Transverse colon (tissue), 4 donors: ENCODE measurements around the gene ING1. TPM values are rescaled to one million over a fixed set of nuclear protein-coding genes. Genes with fewer than 3 reads are reported as not detected.

Experiments
- DNase-seq: peaks from one replicate; pipeline ENCODE4 v3.0.0-alpha.2; 2019
- H3K27ac ChIP-seq, 4 donors: fragments of 200-600 bp; sonication (generic); 2 replicates each; pipeline ENCODE4 v1.5.1; 2016 to 2018; ENCODE audit warnings: inconsistent platforms in 4 of 4
- H3K27me3 ChIP-seq: fragments of 200-600 bp; sonication (generic); 2 replicates; pipeline ENCODE4 v1.5.1; 2017; ENCODE audit warnings: inconsistent platforms
- H3K36me3 ChIP-seq, 4 donors: fragments of 200-600 bp; sonication (generic); 2 replicates each; pipeline ENCODE4 v1.5.1; 2017 to 2019; ENCODE audit warnings: inconsistent platforms in 4 of 4
- H3K4me1 ChIP-seq, 4 donors: fragments of 200-600 bp; sonication (generic); 2 replicates each; pipeline ENCODE4 v1.5.1; 2017 to 2020; ENCODE audit warnings: inconsistent platforms in 4 of 4
- H3K4me3 ChIP-seq, 4 donors: fragments of 200-600 bp; sonication (generic); 1 replicate in 1 of 4; 2 replicates in 3 of 4; pipeline versions ENCODE4 v1.5.1 to v1.6.1; 2017 to 2019; ENCODE audit warnings: inconsistent platforms in 4 of 4
- H3K9me3 ChIP-seq, 2 donors: fragments of 200-600 bp; sonication (generic); 2 replicates each; pipeline ENCODE4 v1.5.1; 2017 to 2019; ENCODE audit warnings: inconsistent platforms in 2 of 2
- EP300 ChIP-seq: sonication (generic); formaldehyde crosslinking; IDR thresholded peaks from one replicate; pipeline ENCODE4 v1.6.1; 2017; ENCODE audit warnings: antibody characterized with exemption, low read depth
- POLR2A ChIP-seq: fragments of 450-650 bp; IDR thresholded peaks from one replicate; pipeline ENCODE4 v1.6.1; 2016; ENCODE audit warnings: antibody characterized with exemption, mild to moderate bottlenecking, moderate library complexity
- POLR2AphosphoS5 ChIP-seq, 3 donors: sonication (generic); formaldehyde crosslinking; IDR thresholded peaks; one replicate each; pipeline ENCODE4 v1.6.1; 2016; ENCODE audit warnings: antibody characterized with exemption in 3 of 3
- WGBS, 2 donors: methylation state at CpG; one replicate each; pipeline ENCODE4 v1.1.5; 2018; ENCODE audit warnings: low coverage in 1 of 2; 5-methylcytosine and 5-hydroxymethylcytosine counted together
- in situ Hi-C, 4 donors: fragments of 200-750 bp; cut with MboI; loops; one replicate each; pipeline versions ENCODE4 v1.15.0 to v1.15.1; 2017; ENCODE audit warnings: low sequenced_read_pairs in 3 of 4, low pct_ligation_motif_present in 1 of 4, low pct_unique_long_range_greater_than_20kb in 1 of 4
- intact Hi-C: fragments of 100-400 bp; cut with DNase I; formaldehyde crosslinking; loops from one replicate; pipeline ENCODE4 v1.15.1; 2023; ENCODE audit warnings: low total_unique reads
- total RNA-seq, 4 donors: library from RNA; depleted of rRNA; stranded (reverse); fragments of >200 nt; gene quantifications; one replicate each; pipeline ENCODE4 v1.1.0, GENCODE V29; 2016
- TF ChIP-seq, protein P1 (sequence below), 5 experiments: fragments of 200-600 bp in 3 of 5; fragments of 450-650 bp in 2 of 5; sonication (generic) in 3 of 5; IDR thresholded peaks; 1 replicate in 2 of 5; 2 replicates in 3 of 5; pipeline ENCODE4 v1.5.1; 2016 to 2017; ENCODE audit warnings: antibody characterized with exemption in 5 of 5, inconsistent platforms in 3 of 5, mild to moderate bottlenecking in 2 of 5, moderate library complexity in 1 of 5

The ING1 gene
- total RNA-seq, 4 donors from 2014 or later: 14.9 to 35.5 (median 25.8) TPM

DNA sequence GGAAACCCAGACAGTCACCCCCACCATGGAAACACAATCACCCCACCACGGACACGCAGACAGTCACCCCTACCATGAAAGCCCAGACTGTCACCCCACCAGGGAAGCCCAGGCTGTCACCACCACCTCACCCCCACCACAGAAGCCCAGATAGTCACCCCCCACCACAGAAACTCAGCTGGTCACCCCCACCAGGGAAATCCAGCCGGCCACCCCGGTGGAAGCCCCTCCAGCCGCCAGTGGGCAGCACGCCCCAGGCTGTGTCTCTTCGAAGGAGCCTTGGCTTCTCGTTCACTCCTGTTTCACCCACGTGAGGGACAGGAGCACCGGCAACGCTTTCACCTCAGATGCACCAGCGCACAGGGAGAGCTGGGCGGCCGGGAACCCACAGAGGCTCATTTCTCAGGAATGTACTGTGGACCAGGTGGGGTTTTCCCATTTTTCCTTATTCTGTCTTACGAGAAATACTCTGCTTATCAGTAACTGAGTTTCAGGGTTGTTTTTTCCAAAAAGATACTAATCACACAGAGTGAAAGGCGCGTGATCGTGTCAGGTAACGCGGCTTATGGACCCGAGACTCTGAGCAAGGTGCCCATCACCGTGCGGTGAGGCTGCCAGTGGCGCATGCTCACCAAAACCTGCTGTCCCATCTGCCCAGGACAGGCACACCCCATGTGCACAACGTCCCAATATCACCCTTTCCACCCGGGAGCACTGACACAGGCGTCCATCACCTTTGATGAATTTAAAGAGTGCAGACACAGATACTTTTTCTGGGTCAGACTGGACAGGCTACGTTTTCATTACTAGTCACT is 35.6 kb upstream of the ING1 start:
- WGBS, 2 donors: 90 to 92% methylated on average over 7 to 26 of the region's 28 CpGs
- in situ Hi-C loops: loop anchor here in 2 of 4 donors (25.0 kb wide), 1 partner anchor 134 kb away; no protein-coding TSS in a partner anchor

DNA sequence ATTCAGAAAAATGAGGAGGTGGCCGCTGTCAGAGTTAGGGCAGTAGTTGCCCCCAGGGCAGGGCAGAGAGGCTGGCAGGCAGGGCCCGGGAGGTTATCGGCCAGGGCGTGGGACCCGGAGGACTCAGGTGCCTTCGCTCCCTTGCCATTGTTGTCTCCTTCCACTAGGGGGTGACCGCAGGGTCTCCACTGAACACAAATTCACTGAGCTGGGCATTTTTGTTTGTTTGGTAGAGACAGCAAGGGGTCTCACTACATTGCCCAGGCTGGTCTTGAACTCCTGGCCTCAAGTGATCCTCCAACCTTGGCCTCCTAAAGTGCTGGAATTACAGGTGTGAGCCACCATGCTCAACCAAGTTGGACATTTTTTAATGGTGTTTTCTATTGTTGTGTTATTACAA is 32.6 kb upstream of the ING1 start:
- in situ Hi-C loops (loop anchor here in 2 of 4 donors (25.0 kb wide), 1 partner anchor 131 kb away; no protein-coding TSS in a partner anchor), intact Hi-C loops (loop anchor here (10.0 kb wide), 1 partner anchor 134 kb away; no protein-coding TSS in a partner anchor)

More for the DNA sequence above, 35.6 kb upstream of the ING1 start:
- Histone ChIP-seq H3K27ac (no peak overlapping the region), H3K27me3 (no peaks in the 10 kb centered on the region), H3K4me1 (no peaks in the 10 kb centered on the region), H3K9me3 (no peaks in the 10 kb centered on the region), H3K36me3 (peaks cover 0 to 22% (median 6%) of the 10 kb centered on the region in 4 donors), H3K4me3 (no peak overlapping the region)
- intact Hi-C loops: no loop called here
- DNase-seq: no peak
- TF ChIP-seq, protein P1, sequence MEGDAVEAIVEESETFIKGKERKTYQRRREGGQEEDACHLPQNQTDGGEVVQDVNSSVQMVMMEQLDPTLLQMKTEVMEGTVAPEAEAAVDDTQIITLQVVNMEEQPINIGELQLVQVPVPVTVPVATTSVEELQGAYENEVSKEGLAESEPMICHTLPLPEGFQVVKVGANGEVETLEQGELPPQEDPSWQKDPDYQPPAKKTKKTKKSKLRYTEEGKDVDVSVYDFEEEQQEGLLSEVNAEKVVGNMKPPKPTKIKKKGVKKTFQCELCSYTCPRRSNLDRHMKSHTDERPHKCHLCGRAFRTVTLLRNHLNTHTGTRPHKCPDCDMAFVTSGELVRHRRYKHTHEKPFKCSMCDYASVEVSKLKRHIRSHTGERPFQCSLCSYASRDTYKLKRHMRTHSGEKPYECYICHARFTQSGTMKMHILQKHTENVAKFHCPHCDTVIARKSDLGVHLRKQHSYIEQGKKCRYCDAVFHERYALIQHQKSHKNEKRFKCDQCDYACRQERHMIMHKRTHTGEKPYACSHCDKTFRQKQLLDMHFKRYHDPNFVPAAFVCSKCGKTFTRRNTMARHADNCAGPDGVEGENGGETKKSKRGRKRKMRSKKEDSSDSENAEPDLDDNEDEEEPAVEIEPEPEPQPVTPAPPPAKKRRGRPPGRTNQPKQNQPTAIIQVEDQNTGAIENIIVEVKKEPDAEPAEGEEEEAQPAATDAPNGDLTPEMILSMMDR (IDR thresholded peaks at IDR 0.05): no peak
- no peak for TF ChIP-seq EP300
- no peak for TF ChIP-seq POLR2A
- TF ChIP-seq POLR2AphosphoS5 (IDR thresholded peaks at IDR 0.05): no peak

DNA sequence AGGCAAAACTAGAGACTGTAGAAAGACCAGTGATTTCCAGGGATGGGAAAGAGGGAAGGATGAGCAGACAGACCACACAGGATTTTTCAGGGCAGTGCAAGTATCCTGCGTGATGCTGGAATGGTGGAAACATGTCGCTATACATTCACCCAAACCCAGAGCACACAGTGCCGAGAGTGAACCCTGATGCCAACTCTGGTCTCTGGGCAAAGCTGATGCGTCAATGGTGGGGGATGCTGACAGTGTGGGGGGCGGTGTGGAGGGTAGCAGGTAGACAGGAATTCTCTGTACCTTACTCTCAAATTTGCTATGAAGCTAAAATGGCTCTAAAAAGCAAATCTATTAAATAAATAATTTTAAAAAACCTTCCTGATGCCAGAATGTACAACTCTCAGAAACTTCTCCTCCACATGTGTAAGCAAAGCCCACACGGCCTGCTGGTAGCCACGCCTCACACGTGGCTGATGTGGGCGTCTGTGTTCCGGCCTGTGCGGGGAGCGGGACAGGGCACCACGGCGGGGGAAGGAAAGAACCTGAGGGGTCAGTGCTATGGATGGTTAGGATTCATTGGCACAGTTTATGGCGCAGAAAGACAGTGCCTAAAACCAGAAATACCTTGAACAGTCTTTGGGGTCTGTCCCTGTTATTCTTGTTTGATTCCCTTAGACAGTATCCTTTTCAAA is 31.5 kb upstream of the ING1 start:
- Histone ChIP-seq H3K27me3 (no peaks in the 10 kb centered on the region), H3K4me3 (no peak overlapping the region), H3K9me3 (no peaks in the 10 kb centered on the region), H3K27ac (no peak overlapping the region), H3K36me3 (peaks cover 0 to 20% (median 6%) of the 10 kb centered on the region in 4 donors), H3K4me1 (peaks cover 0 to 13% (median 0%) of the 10 kb centered on the region in 4 donors)
- intact Hi-C loops (loop anchor here (10.0 kb wide), 1 partner anchor 133 kb away; no protein-coding TSS in a partner anchor), in situ Hi-C loops (loop anchor here in 2 of 4 donors (25.0 kb wide), 1 partner anchor 130 kb away; no protein-coding TSS in a partner anchor)
- TF ChIP-seq, protein P1 (IDR thresholded peaks at IDR 0.05): no peak
- TF ChIP-seq EP300 (no peak), POLR2A (no peak), POLR2AphosphoS5 (IDR thresholded peaks at IDR 0.05) (no peak)
- DNase-seq: no peak
- 89% methylated on average over 10 to 15 of the region's 15 CpGs for WGBS, 2 donors

More for the DNA sequence above, 32.6 kb upstream of the ING1 start:
- no peak for DNase-seq
- Histone ChIP-seq H3K9me3 (no peaks in the 10 kb centered on the region), H3K27ac (no peak overlapping the region), H3K4me3 (no peak overlapping the region), H3K4me1 (peaks cover 0 to 13% (median 0%) of the 10 kb centered on the region in 4 donors), H3K27me3 (no peaks in the 10 kb centered on the region), H3K36me3 (peaks cover 0 to 20% (median 6%) of the 10 kb centered on the region in 4 donors)
- TF ChIP-seq, protein P1 (IDR thresholded peaks at IDR 0.05): peak; percentile 23 to 30 (median 25)
- TF ChIP-seq POLR2AphosphoS5 (IDR thresholded peaks at IDR 0.05) (no peak), POLR2A (no peak)
- WGBS, 2 donors: 77% methylated on average over 7 of the region's 7 CpGs; no CpG with 5 or more reads in 1 of the 2 donors

- peaks cover 0 to 22% (median 6%) of the 10 kb centered on the region in 4 donors for H3K36me3 ChIP-seq
- WGBS, 2 donors: 94% methylated on average over 5 to 12 of the region's 12 CpGs
- intact Hi-C loops: loop anchor here (10.0 kb wide), 1 partner anchor 132 kb away; no protein-coding TSS in a partner anchor
These were observed 30.8 kb upstream of the ING1 start for GRCh38 chr13:110682746-110683145.

More at GRCh38 chr13:110682746-110683145, 30.8 kb upstream of the ING1 start:
- TF ChIP-seq EP300 (no peak), POLR2AphosphoS5 (IDR thresholded peaks at IDR 0.05) (no peak), POLR2A (no peak)
- TF ChIP-seq, protein P1 (IDR thresholded peaks at IDR 0.05): no peak
- peak overlapping the region in 2 of 4 donors; percentile 79 to 80 for H3K27ac ChIP-seq
- H3K9me3 ChIP-seq: no peaks in the 10 kb centered on the region
- no peak overlapping the region for H3K4me3 ChIP-seq
- in situ Hi-C loops: loop anchor here in 2 of 4 donors (25.0 kb wide), 1 partner anchor 130 kb away; no protein-coding TSS in a partner anchor
- DNase-seq: no peak
- H3K4me1 ChIP-seq: peaks cover 0 to 13% (median 0%) of the 10 kb centered on the region in 4 donors
- H3K27me3 ChIP-seq: no peaks in the 10 kb centered on the region
